H1 (cell line): ENCODE results near the gene MANEAL. TPM values are rescaled to one million over a fixed set of nuclear protein-coding genes. Genes with fewer than 3 reads are reported as not detected.

Experiments
- CTCF ChIA-PET: fragments of 300-600 bp; sonication (Branson Sonifier 250); formaldehyde crosslinking; loops from one replicate; lab custom pipeline; 2021; ENCODE audit not compliant: partially characterized antibody; lab: Charles Lee
- POLR2A ChIA-PET: fragments of 300-600 bp; sonication (Branson Sonifier 250); formaldehyde crosslinking; loops from one replicate; lab custom pipeline; 2021; ENCODE audit warnings: inconsistent platforms; ENCODE audit not compliant: partially characterized antibody; lab: Charles Lee
- DNase-seq, 2 experiments: peaks; one replicate each; pipeline versions ENCODE4 v3.0.0 to v3.0.0-alpha.2; 2010 to 2022; ENCODE audit warnings: low spot score in 2 of 2, low read depth in 1 of 2, mixed read lengths in 1 of 2
- FAIRE-seq: peaks from 2 replicates; lab custom pipeline; 2011; peaks lifted over from hg19 to GRCh38; lab: Jason Lieb, UNC
- H2AFZ ChIP-seq: 2 replicates; pipeline ENCODE4 v1.8.1; 2012; ENCODE audit warnings: low read length, inconsistent platforms
- H2AK5ac ChIP-seq: 2 replicates; pipeline ENCODE4 v1.6.1; 2013; ENCODE audit warnings: low read depth, low read length
- H2BK120ac ChIP-seq: replicated peaks from 2 replicates; pipeline ENCODE3; 2013; ENCODE audit warnings: low read depth, low read length, inconsistent platforms
- H2BK12ac ChIP-seq: 2 replicates; pipeline ENCODE4 v1.6.1; 2013; ENCODE audit warnings: low read depth, low read length
- H2BK15ac ChIP-seq: 2 replicates; pipeline ENCODE4 v1.6.1; 2013; ENCODE audit warnings: low read length
- H2BK20ac ChIP-seq: 2 replicates; pipeline ENCODE4 v1.6.1; 2013; ENCODE audit warnings: low read length
- H2BK5ac ChIP-seq: 2 replicates; pipeline ENCODE4 v1.6.1; 2013; ENCODE audit warnings: low read depth, low read length
- H3K14ac ChIP-seq: 2 replicates; pipeline ENCODE4 v1.6.1; 2013; ENCODE audit warnings: inconsistent platforms; ENCODE audit not compliant: insufficient read length
- H3K18ac ChIP-seq: 2 replicates; pipeline ENCODE4 v1.6.1; 2013; ENCODE audit warnings: low read length; ENCODE audit errors: extremely low read depth
- H3K23ac ChIP-seq: 2 replicates; pipeline ENCODE4 v1.6.1; 2013; ENCODE audit warnings: inconsistent platforms; ENCODE audit not compliant: insufficient read length
- H3K23me2 ChIP-seq: 2 replicates; pipeline ENCODE4 v1.6.1; 2013; ENCODE audit warnings: low read depth, low read length
- H3K27ac ChIP-seq: 2 replicates; pipeline ENCODE4 v1.6.1; 2011; ENCODE audit warnings: low read depth, low read length, inconsistent platforms
- H3K27me3 ChIP-seq, 4 experiments: replicated peaks in 1 of 4; 1 replicate in 1 of 4; 2 replicates in 3 of 4; pipeline versions ENCODE4 v1.6.1 to v1.8.1; 2011 to 2013; ENCODE audit warnings: low read length in 3 of 4, mild to moderate bottlenecking in 3 of 4, inconsistent platforms in 2 of 4, mixed read lengths in 2 of 4, moderate library complexity in 1 of 4; ENCODE audit not compliant: control insufficient read depth in 3 of 4, insufficient read depth in 3 of 4; ENCODE audit errors: extremely low read depth in 1 of 4
- H3K36me3 ChIP-seq, 4 experiments: 2 replicates each; pipeline versions ENCODE4 v1.6.1 to v1.8.1; 2011 to 2013; ENCODE audit warnings: mild to moderate bottlenecking in 4 of 4, low read length in 3 of 4, moderate library complexity in 2 of 4, control low read depth in 1 of 4, inconsistent platforms in 1 of 4; ENCODE audit not compliant: insufficient read depth in 4 of 4, control insufficient read depth in 2 of 4
- H3K4ac ChIP-seq: replicated peaks from 2 replicates; pipeline ENCODE3; 2013; ENCODE audit warnings: low read length, low read depth, mixed read lengths, inconsistent platforms; ENCODE audit not compliant: insufficient read length
- H3K4me1 ChIP-seq, 4 experiments: replicated peaks in 1 of 4; 1 replicate in 1 of 4; 2 replicates in 3 of 4; pipeline versions ENCODE4 v1.6.1 to v1.8.1; 2011 to 2013; ENCODE audit warnings: low read length in 3 of 4, inconsistent platforms in 2 of 4, mixed read lengths in 1 of 4; ENCODE audit not compliant: insufficient read depth in 4 of 4, control insufficient read depth in 3 of 4
- H3K4me2 ChIP-seq, 2 experiments: 2 replicates each; pipeline versions ENCODE4 v1.6.1 to v1.8.1; 2011 to 2013; ENCODE audit warnings: low read depth in 2 of 2, low read length in 2 of 2, control low read depth in 1 of 2, inconsistent platforms in 1 of 2, mild to moderate bottlenecking in 1 of 2; ENCODE audit not compliant: insufficient read depth in 1 of 2
- H3K4me3 ChIP-seq, 4 experiments: fragments of 200-600, 300-600 bp in 1 of 4; sonication (generic), shearing (Covaris generic), sonication (Bioruptor Twin) in 1 of 4; 2 replicates each; pipeline versions ENCODE4 v1.5.1 to v1.8.1; 2011 to 2016; ENCODE audit warnings: low read length in 4 of 4, low read depth in 3 of 4, control low read depth in 2 of 4, inconsistent platforms in 2 of 4, mild to moderate bottlenecking in 2 of 4, mixed read lengths in 1 of 4, moderate library complexity in 1 of 4; ENCODE audit not compliant: insufficient read depth in 2 of 4; ENCODE audit errors: extremely low read depth in 1 of 4
- H3K56ac ChIP-seq: replicated peaks from 2 replicates; pipeline ENCODE3; 2013; ENCODE audit warnings: low read depth, mild to moderate bottlenecking, mixed read lengths, low read length, inconsistent platforms; ENCODE audit not compliant: insufficient read length
- H3K79me1 ChIP-seq: 2 replicates; pipeline ENCODE4 v1.6.1; 2013; ENCODE audit warnings: low read depth, low read length, control low read depth
- H3K79me2 ChIP-seq, 2 experiments: 2 replicates each; pipeline versions ENCODE4 v1.6.1 to v1.8.1; 2012 to 2013; ENCODE audit warnings: low read length in 2 of 2, mild to moderate bottlenecking in 2 of 2, inconsistent platforms in 1 of 2; ENCODE audit not compliant: insufficient read depth in 2 of 2, control insufficient read depth in 1 of 2
- H3K9ac ChIP-seq, 4 experiments: replicated peaks in 1 of 4; 1 replicate in 1 of 4; 2 replicates in 3 of 4; pipeline versions ENCODE4 v1.6.1 to v1.8.1; 2011 to 2013; ENCODE audit warnings: low read depth in 3 of 4, low read length in 3 of 4, control low read depth in 2 of 4, mild to moderate bottlenecking in 2 of 4, moderate library complexity in 2 of 4, inconsistent platforms in 1 of 4; ENCODE audit errors: extremely low read depth in 1 of 4
- H3K9me3 ChIP-seq, 2 experiments: 2 replicates each; pipeline versions ENCODE4 v1.6.1 to v1.8.1; 2012 to 2013; ENCODE audit warnings: mild to moderate bottlenecking in 2 of 2, moderate library complexity in 2 of 2, control low read depth in 1 of 2, inconsistent platforms in 1 of 2, low read depth in 1 of 2, low read length in 1 of 2, mixed read lengths in 1 of 2; ENCODE audit not compliant: insufficient read depth in 2 of 2
- H4K20me1 ChIP-seq, 2 experiments: replicated peaks in 1 of 2; 2 replicates each; pipeline versions ENCODE3 to v1.8.1; 2011 to 2013; ENCODE audit warnings: inconsistent platforms in 2 of 2, low read length in 2 of 2, mild to moderate bottlenecking in 1 of 2; ENCODE audit not compliant: insufficient read depth in 2 of 2, control insufficient read depth in 1 of 2
- H4K5ac ChIP-seq: 2 replicates; pipeline ENCODE4 v1.6.1; 2013; ENCODE audit warnings: low read length, low read depth, mixed read lengths, inconsistent platforms; ENCODE audit not compliant: insufficient read length
- H4K8ac ChIP-seq: 2 replicates; pipeline ENCODE4 v1.8.0; 2013; ENCODE audit warnings: mild to moderate bottlenecking, moderate library complexity, low read length, inconsistent platforms; ENCODE audit not compliant: insufficient read depth; ENCODE audit errors: extremely low read depth
- H4K91ac ChIP-seq: replicated peaks from 2 replicates; pipeline ENCODE3; 2013; ENCODE audit warnings: low read length, mixed read lengths, inconsistent platforms; ENCODE audit not compliant: insufficient read length
- BRCA1 ChIP-seq: IDR thresholded peaks from 2 replicates; pipeline ENCODE4 v1.6.1; 2012; ENCODE audit warnings: low read depth, low read length, improper control_type of control experiment
- CBX8 ChIP-seq: fragments of 300-800, 300-1000 bp; sonication (generic); IDR thresholded peaks from 2 replicates; pipeline ENCODE4 v1.7.1; 2016; ENCODE audit warnings: low read depth, low read length, borderline replicate concordance
- KDM1A ChIP-seq: fragments of 200-600, 300-600 bp; sonication (generic); IDR thresholded peaks from 2 replicates; pipeline ENCODE4 v1.7.1; 2016; ENCODE audit warnings: mild to moderate bottlenecking, low read length, borderline replicate concordance
- PHF8 ChIP-seq: fragments of 200-600 bp; sonication (generic); conservative IDR thresholded peaks from 2 replicates; pipeline ENCODE4 v1.7.1; 2012; ENCODE audit warnings: low read depth, mild to moderate bottlenecking, inconsistent platforms, low read length, moderate library complexity
- RFX5 ChIP-seq: IDR thresholded peaks from 2 replicates; pipeline ENCODE4 v1.6.1; 2011; ENCODE audit warnings: low read depth, low read length, improper control_type of control experiment, borderline replicate concordance
- SIN3A ChIP-seq, 2 experiments: IDR thresholded peaks in 1 of 2; conservative IDR thresholded peaks in 1 of 2; 2 replicates each; pipeline ENCODE4 v1.6.1; 2011 to 2012; ENCODE audit warnings: low read length in 2 of 2, improper control_type of control experiment in 1 of 2, low read depth in 1 of 2, mild to moderate bottlenecking in 1 of 2
- SIX5 ChIP-seq: IDR thresholded peaks from 2 replicates; pipeline ENCODE4 v1.6.1; 2011; ENCODE audit warnings: mild to moderate bottlenecking, low read depth, low read length
- SUZ12 ChIP-seq: fragments of 200-600 bp; sonication (generic); IDR thresholded peaks from 2 replicates; pipeline ENCODE4 v1.6.1; 2012; ENCODE audit warnings: mild to moderate bottlenecking, inconsistent platforms, low read length, moderate library complexity, mixed read lengths
- TEAD4 ChIP-seq: IDR thresholded peaks from 2 replicates; pipeline ENCODE4 v1.6.1; 2012; ENCODE audit warnings: low read depth, low read length, inconsistent platforms, mixed read lengths
- WGBS, 2 experiments: shearing (Covaris generic) in 1 of 2; methylation state at CpG; one replicate each; pipeline versions ENCODE4 v1.1.6 to v1.1.7; 2013 to 2015; ENCODE audit warnings: low lambda C conversion rate in 2 of 2, mixed read lengths in 2 of 2, inconsistent platforms in 1 of 2, low coverage in 1 of 2, missing lambda C conversion rate in 1 of 2; ENCODE audit not compliant: insufficient replicate concordance in 2 of 2, insufficient coverage in 1 of 2, insufficient read length in 1 of 2; ENCODE audit errors: extremely low coverage in 1 of 2, missing lambda C conversion rate in 1 of 2; 5-methylcytosine and 5-hydroxymethylcytosine counted together
- polyA plus RNA-seq, 7 experiments: library from polyadenylated mRNA; depleted of rRNA in 3 of 7; stranded (reverse) in 5 of 7; unstranded in 2 of 7; fragments of >200 nt in 5 of 7; fragments of 200-250 nt in 2 of 7; gene quantifications; 1 replicate in 5 of 7; 2 replicates in 1 of 7; 4 replicates in 1 of 7; pipeline versions ENCODE4 v1.2.1 to v1.2.3, GENCODE V29; 2011 to 2013; ENCODE audit warnings: missing spikeins in 2 of 7, mixed read lengths in 2 of 7
- total RNA-seq: library from RNA; stranded (reverse); fragmentation: NEBNext Ultra II Directional; extraction: Animal tissue kit (Norgen Biotek cat#: 25700); gene quantifications from 2 replicates; pipeline ENCODE4 v1.2.1, GENCODE V29; 2021
- TF ChIP-seq, protein P1 (sequence below): IDR thresholded peaks from 2 replicates; pipeline ENCODE4 v1.6.1; 2012; ENCODE audit warnings: inconsistent platforms

The MANEAL gene
- total and polyA plus RNA-seq, 2 of the 8 experiments (the other 6 are each of a cell fraction or from before 2014, with no cell fraction given): 4.8 to 7.2 TPM

DNA sequence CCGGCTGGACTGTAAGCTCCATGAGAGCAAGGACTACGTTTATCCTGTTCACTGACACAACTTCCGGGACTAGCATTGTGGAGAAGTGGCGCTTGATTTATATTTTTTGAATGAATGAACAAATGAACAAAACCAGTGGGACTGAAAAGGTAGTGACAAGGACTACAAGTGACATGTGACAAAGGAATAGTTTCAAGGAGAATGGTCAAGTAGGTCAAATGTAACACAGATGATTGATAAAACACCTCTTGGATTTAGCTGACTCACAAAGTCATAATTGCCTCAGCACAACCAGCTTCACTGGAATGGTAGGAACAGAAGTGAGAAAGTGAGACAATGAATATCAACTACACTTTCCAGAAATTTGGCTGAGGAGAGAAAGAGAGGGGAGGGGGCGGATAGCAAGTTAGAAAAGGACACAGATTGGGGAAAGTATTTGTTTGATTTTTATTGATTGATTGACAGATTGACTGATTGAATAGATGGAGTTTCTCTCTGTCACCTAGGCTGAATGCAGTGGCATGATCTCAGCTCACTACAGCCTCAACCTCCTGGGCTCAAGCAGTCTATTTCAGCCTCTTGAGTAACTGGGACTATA lies 51.5 kb downstream of the MANEAL start:
- Histone ChIP-seq H3K4me2 (no peak overlapping the region), H3K79me2 (peaks cover 0 to 13% of the 10 kb centered on the region in 2 experiments; a peak in 3 of 4 replicates), H4K91ac (no peak overlapping the region), H2BK120ac (no peak overlapping the region), H3K36me3 (no peaks in the 10 kb centered on the region; a peak in 2 of 8 replicates), H2BK15ac (no peak overlapping the region), H3K56ac (no peak overlapping the region), H3K18ac (no peak overlapping the region), H4K8ac (no peak overlapping the region), H3K4me3 (no peak overlapping the region), H3K23me2 (no peaks in the 10 kb centered on the region), H2BK20ac (no peak overlapping the region), H2BK5ac (no peak overlapping the region), H3K14ac (no peak overlapping the region), H2AK5ac (no peak overlapping the region), H2BK12ac (no peak overlapping the region), H4K5ac (no peak overlapping the region), H3K9me3 (no peaks in the 10 kb centered on the region), H2AFZ (no peak overlapping the region), H3K79me1 (peaks cover 7% of the 10 kb centered on the region), H4K20me1 (peaks cover 4 to 11% of the 10 kb centered on the region in 2 experiments), H3K27ac (no peak overlapping the region), H3K23ac (no peak overlapping the region), H3K4me1 (no peaks in the 10 kb centered on the region), H3K9ac (no peak overlapping the region), H3K4ac (no peak overlapping the region), H3K27me3 (no peaks in the 10 kb centered on the region)
- FAIRE-seq: no peak
- POLR2A ChIA-PET: interaction anchor here (1.0 kb wide), 1 partner anchor 14 kb away, joined by 3 read pairs; the partner anchor contains the start of gene MTF1
- TF ChIP-seq PHF8 (no peak), SIX5 (no peak), KDM1A (no peak), TEAD4 (no peak), SUZ12 (no peak), RFX5 (no peak), SIN3A (conservative IDR thresholded peaks at IDR 0.05 in 1 of 2, IDR thresholded peaks at IDR 0.05 in 1 of 2; ENCODE audit: low read depth in 1 of 2, low read length in 2 of 2) (no peak), BRCA1 (no peak), CBX8 (no peak)
- TF ChIP-seq, protein P1, sequence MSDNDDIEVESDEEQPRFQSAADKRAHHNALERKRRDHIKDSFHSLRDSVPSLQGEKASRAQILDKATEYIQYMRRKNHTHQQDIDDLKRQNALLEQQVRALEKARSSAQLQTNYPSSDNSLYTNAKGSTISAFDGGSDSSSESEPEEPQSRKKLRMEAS: no peak
- CTCF ChIA-PET: no interaction called here
- 80% methylated on average over 5 of the region's 5 CpGs; no CpG with 5 or more reads in 1 of the 2 experiments for WGBS, 2 experiments
- no peak for DNase-seq
